NB4 (cell line): ENCODE results near the gene CIPC.

Experiments
- POLR2A ChIP-seq: IDR thresholded peaks from 2 replicates; pipeline ENCODE4 v1.6.1; 2011; ENCODE audit warnings: mild to moderate bottlenecking; ENCODE audit not compliant: insufficient read length; ENCODE audit errors: extremely low read depth
- TF ChIP-seq, protein P1 (sequence below): IDR thresholded peaks from one replicate; pipeline ENCODE4 v1.5.1; 2012; ENCODE audit warnings: low read depth, low read length

GRCh38 chr14:77153802-77154201, 55.7 kb downstream of the CIPC start:
- TF ChIP-seq POLR2A: no peak
- TF ChIP-seq, protein P1, sequence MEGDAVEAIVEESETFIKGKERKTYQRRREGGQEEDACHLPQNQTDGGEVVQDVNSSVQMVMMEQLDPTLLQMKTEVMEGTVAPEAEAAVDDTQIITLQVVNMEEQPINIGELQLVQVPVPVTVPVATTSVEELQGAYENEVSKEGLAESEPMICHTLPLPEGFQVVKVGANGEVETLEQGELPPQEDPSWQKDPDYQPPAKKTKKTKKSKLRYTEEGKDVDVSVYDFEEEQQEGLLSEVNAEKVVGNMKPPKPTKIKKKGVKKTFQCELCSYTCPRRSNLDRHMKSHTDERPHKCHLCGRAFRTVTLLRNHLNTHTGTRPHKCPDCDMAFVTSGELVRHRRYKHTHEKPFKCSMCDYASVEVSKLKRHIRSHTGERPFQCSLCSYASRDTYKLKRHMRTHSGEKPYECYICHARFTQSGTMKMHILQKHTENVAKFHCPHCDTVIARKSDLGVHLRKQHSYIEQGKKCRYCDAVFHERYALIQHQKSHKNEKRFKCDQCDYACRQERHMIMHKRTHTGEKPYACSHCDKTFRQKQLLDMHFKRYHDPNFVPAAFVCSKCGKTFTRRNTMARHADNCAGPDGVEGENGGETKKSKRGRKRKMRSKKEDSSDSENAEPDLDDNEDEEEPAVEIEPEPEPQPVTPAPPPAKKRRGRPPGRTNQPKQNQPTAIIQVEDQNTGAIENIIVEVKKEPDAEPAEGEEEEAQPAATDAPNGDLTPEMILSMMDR: no peak
